ENCODE data around the gene UBE2E1. TPM values are rescaled to one million over a fixed set of nuclear protein-coding genes. Genes with fewer than 3 reads are reported as not detected.

The UBE2E1 gene
- total and polyA plus RNA-seq, 2 donors from 2014 or later, result 69.1 to 83.2 TPM

- FAIRE-seq (no peak), DNase-seq (no peak)
- H3K27ac ChIP-seq (ENCODE audit: low read depth in 2 of 2, low read length in 2 of 2), result no peak overlapping the region
- peaks cover 0 to 3% (median 2%) of the 10 kb centered on the region in 3 donors for H3K4me1 ChIP-seq (ENCODE audit: control insufficient read depth in 2 of 3, insufficient read depth in 2 of 3, low read depth in 1 of 3, low read length in 3 of 3)
- no peak overlapping the region for H3K9ac ChIP-seq (ENCODE audit: low read length in 3 of 3)
- TF ChIP-seq CTCF (IDR thresholded peaks at IDR 0.05; ENCODE audit: borderline replicate concordance, extremely low read depth, insufficient read depth), result no peak
- no peaks in the 10 kb centered on the region for H3K27me3 ChIP-seq (ENCODE audit: control insufficient read depth, insufficient read depth, low read length)
- no peak overlapping the region for H3K4me3 ChIP-seq (ENCODE audit: low read length in 3 of 3)
- H3K36me3 ChIP-seq (ENCODE audit: control insufficient read depth in 2 of 3, insufficient read depth in 3 of 3, low read length in 3 of 3), result no peaks in the 10 kb centered on the region
- no peaks in the 10 kb centered on the region for H3K9me3 ChIP-seq (ENCODE audit: control insufficient read depth in 2 of 3, insufficient read depth in 1 of 3, low read length in 3 of 3)
- intact Hi-C loops (cut with DNase I), result no loop called here
Observed at GRCh38 chr3:23932571-23932970, 126.8 kb downstream of the UBE2E1 start.

- FAIRE-seq (no peak), DNase-seq (no peak)
- no peak for TF ChIP-seq CTCF (IDR thresholded peaks at IDR 0.05; ENCODE audit: borderline replicate concordance, extremely low read depth, insufficient read depth)
- Histone ChIP-seq H3K27ac (ENCODE audit: low read depth in 2 of 2, low read length in 2 of 2) (no peak overlapping the region), H3K9ac (ENCODE audit: low read length in 3 of 3) (no peak overlapping the region), H3K9me3 (ENCODE audit: control insufficient read depth in 2 of 3, insufficient read depth in 1 of 3, low read length in 3 of 3) (no peaks in the 10 kb centered on the region), H3K4me1 (ENCODE audit: control insufficient read depth in 2 of 3, insufficient read depth in 2 of 3, low read depth in 1 of 3, low read length in 3 of 3) (no peaks in the 10 kb centered on the region), H3K36me3 (ENCODE audit: control insufficient read depth in 2 of 3, insufficient read depth in 3 of 3, low read length in 3 of 3) (no peaks in the 10 kb centered on the region), H3K4me3 (ENCODE audit: low read length in 3 of 3) (no peak overlapping the region), H3K27me3 (ENCODE audit: control insufficient read depth, insufficient read depth, low read length) (no peaks in the 10 kb centered on the region)
- intact Hi-C loops (cut with DNase I), result no loop called here
Observed at GRCh38 chr3:23934253-23934652, 128.5 kb downstream of the UBE2E1 start.

- intact Hi-C loops (cut with DNase I), result no loop called here
- Histone ChIP-seq H3K9me3 (ENCODE audit: control insufficient read depth in 2 of 3, insufficient read depth in 1 of 3, low read length in 3 of 3) (no peaks in the 10 kb centered on the region), H3K27ac (ENCODE audit: low read depth in 2 of 2, low read length in 2 of 2) (no peak overlapping the region), H3K9ac (ENCODE audit: low read length in 3 of 3) (no peak overlapping the region), H3K4me3 (ENCODE audit: low read length in 3 of 3) (no peak overlapping the region), H3K4me1 (ENCODE audit: control insufficient read depth in 2 of 3, insufficient read depth in 2 of 3, low read depth in 1 of 3, low read length in 3 of 3) (no peaks in the 10 kb centered on the region), H3K27me3 (ENCODE audit: control insufficient read depth, insufficient read depth, low read length) (no peaks in the 10 kb centered on the region), H3K36me3 (ENCODE audit: control insufficient read depth in 2 of 3, insufficient read depth in 3 of 3, low read length in 3 of 3) (no peaks in the 10 kb centered on the region)
- no peak for TF ChIP-seq CTCF (IDR thresholded peaks at IDR 0.05; ENCODE audit: borderline replicate concordance, extremely low read depth, insufficient read depth)
- FAIRE-seq (no peak), DNase-seq (no peak)
Observed at GRCh38 chr3:23937296-23937695, 131.5 kb downstream of the UBE2E1 start.

- Histone ChIP-seq H3K4me3 (ENCODE audit: low read length in 3 of 3) (no peak overlapping the region), H3K4me1 (ENCODE audit: control insufficient read depth in 2 of 3, insufficient read depth in 2 of 3, low read depth in 1 of 3, low read length in 3 of 3) (no peaks in the 10 kb centered on the region), H3K9ac (ENCODE audit: low read length in 3 of 3) (no peak overlapping the region), H3K9me3 (ENCODE audit: control insufficient read depth in 2 of 3, insufficient read depth in 1 of 3, low read length in 3 of 3) (no peaks in the 10 kb centered on the region), H3K36me3 (ENCODE audit: control insufficient read depth in 2 of 3, insufficient read depth in 3 of 3, low read length in 3 of 3) (no peaks in the 10 kb centered on the region), H3K27ac (ENCODE audit: low read depth in 2 of 2, low read length in 2 of 2) (no peak overlapping the region), H3K27me3 (ENCODE audit: control insufficient read depth, insufficient read depth, low read length) (no peaks in the 10 kb centered on the region)
- TF ChIP-seq CTCF (IDR thresholded peaks at IDR 0.05; ENCODE audit: borderline replicate concordance, extremely low read depth, insufficient read depth), result no peak
- intact Hi-C loops (cut with DNase I), result no loop called here
- DNase-seq, result no peak
- no peak for FAIRE-seq
Observed at GRCh38 chr3:23938688-23939087, 132.9 kb downstream of the UBE2E1 start.

Measured in kidney (tissue), 14 donors.